Measurements from ENCODE around the gene METTL17. TPM values are rescaled to one million over a fixed set of nuclear protein-coding genes. Genes with fewer than 3 reads are reported as not detected.

Gene METTL17
- total and polyA plus RNA-seq, 9 donors, result 42.5 to 65.1 (median 49.9) TPM

- intact Hi-C loops (cut with DNase I), result loop anchor here (5.0 to 10.0 kb wide), 4 partner anchors 53 to 287 kb away; partner anchors contain the start of genes ANG (in 1 of the 4), NDRG2 (in 1 of the 4) and RNASE4 (in 1 of the 4)
- Histone ChIP-seq H3K27me3 (no peaks in the 10 kb centered on the region), H3K27ac (peak overlapping the region; percentile 74 to 86), H3K4me1 (ENCODE audit: insufficient read depth) (no peaks in the 10 kb centered on the region), H3K36me3 (no peaks in the 10 kb centered on the region), H3K4me3 (peak overlapping the region; percentile 58), H3K9me3 (no peaks in the 10 kb centered on the region)
- no peak for TF ChIP-seq POLR2A (IDR thresholded peaks at IDR 0.05)
- TF ChIP-seq, protein P1, sequence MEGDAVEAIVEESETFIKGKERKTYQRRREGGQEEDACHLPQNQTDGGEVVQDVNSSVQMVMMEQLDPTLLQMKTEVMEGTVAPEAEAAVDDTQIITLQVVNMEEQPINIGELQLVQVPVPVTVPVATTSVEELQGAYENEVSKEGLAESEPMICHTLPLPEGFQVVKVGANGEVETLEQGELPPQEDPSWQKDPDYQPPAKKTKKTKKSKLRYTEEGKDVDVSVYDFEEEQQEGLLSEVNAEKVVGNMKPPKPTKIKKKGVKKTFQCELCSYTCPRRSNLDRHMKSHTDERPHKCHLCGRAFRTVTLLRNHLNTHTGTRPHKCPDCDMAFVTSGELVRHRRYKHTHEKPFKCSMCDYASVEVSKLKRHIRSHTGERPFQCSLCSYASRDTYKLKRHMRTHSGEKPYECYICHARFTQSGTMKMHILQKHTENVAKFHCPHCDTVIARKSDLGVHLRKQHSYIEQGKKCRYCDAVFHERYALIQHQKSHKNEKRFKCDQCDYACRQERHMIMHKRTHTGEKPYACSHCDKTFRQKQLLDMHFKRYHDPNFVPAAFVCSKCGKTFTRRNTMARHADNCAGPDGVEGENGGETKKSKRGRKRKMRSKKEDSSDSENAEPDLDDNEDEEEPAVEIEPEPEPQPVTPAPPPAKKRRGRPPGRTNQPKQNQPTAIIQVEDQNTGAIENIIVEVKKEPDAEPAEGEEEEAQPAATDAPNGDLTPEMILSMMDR (IDR thresholded peaks at IDR 0.05), result no peak
- no peak for TF ChIP-seq EP300 (IDR thresholded peaks at IDR 0.05)
- WGBS, 3 donors, result 9 to 13% (median 10%) methylated on average over 8 of the region's 8 CpGs
- DNase-seq, result no peak
These were observed 18.1 kb upstream of the METTL17 start for GRCh38 chr14:20971705-20972021.

DNA sequence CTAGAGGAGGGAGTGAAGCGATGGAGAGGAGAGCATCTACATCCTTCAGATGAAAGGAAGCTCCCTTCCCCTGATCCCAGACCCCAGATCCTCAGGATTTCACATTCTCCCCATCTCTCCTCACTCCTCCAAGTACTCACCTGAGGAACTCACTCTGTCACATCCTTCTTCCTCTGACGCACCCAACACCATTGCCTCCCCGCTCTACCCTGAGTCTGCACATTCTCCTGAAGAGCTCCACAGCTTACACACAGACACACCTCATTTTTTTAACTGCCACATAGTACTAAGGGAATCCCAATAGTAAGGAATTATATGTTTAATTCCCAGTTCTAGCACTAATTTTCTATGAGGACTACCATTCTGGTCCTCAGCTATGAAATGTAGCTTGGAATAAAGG lies 16.3 kb upstream of the METTL17 start:
- no peaks in the 10 kb centered on the region for H3K9me3 ChIP-seq
- no peak overlapping the region for H3K4me3 ChIP-seq
- H3K27ac ChIP-seq, result no peak overlapping the region
- TF ChIP-seq, protein P1 (IDR thresholded peaks at IDR 0.05), result no peak
- TF ChIP-seq POLR2A (IDR thresholded peaks at IDR 0.05) (no peak), EP300 (IDR thresholded peaks at IDR 0.05) (no peak)
- no peak for DNase-seq
- WGBS, 3 donors, result 96 to 97% (median 96%) methylated on average over 3 of the region's 3 CpGs
- intact Hi-C loops (cut with DNase I), result loop anchor here (5.0 to 10.0 kb wide), 4 partner anchors 51 to 289 kb away; partner anchors contain the start of genes ANG (in 1 of the 4), NDRG2 (in 1 of the 4) and RNASE4 (in 1 of the 4)
- H3K36me3 ChIP-seq, result no peaks in the 10 kb centered on the region
- H3K4me1 ChIP-seq (ENCODE audit: insufficient read depth), result no peaks in the 10 kb centered on the region
- H3K27me3 ChIP-seq, result no peaks in the 10 kb centered on the region

DNA sequence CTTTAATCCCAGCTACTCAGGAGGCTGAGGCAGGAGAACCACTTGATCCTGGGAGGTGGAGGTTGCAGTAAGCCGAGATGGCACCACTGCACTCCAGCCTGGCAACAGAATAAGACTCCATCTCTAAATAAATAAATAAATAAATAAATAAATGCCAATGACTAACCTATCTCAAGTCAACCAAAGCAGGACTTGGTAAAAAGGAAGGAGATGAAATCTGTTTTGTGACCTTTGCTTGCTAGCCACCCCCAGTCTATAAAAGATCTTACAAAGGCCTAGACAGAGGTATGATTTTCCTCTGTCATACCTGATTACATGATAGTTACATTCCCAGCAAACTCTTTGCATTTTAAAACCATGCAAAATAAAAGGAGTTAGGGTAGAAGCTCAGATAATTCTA lies 13.5 kb upstream of the METTL17 start:
- no peaks in the 10 kb centered on the region for H3K4me1 ChIP-seq (ENCODE audit: insufficient read depth)
- no peak overlapping the region for H3K4me3 ChIP-seq
- H3K36me3 ChIP-seq, result no peaks in the 10 kb centered on the region
- no peaks in the 10 kb centered on the region for H3K9me3 ChIP-seq
- H3K27me3 ChIP-seq, result no peaks in the 10 kb centered on the region
- no peak for DNase-seq
- TF ChIP-seq EP300 (IDR thresholded peaks at IDR 0.05), result no peak
- TF ChIP-seq, protein P1 (IDR thresholded peaks at IDR 0.05), result no peak
- no peak for TF ChIP-seq POLR2A (IDR thresholded peaks at IDR 0.05)
- no peak overlapping the region for H3K27ac ChIP-seq
- intact Hi-C loops (cut with DNase I), result loop anchor here (10.0 kb wide), 3 partner anchors 49 to 291 kb away; partner anchors contain the start of genes ANG (in 1 of the 4), NDRG2 (in 1 of the 4) and RNASE4 (in 1 of the 4)
- 94 to 100% (median 98%) methylated on average over 1 of the region's 1 CpG for WGBS, 3 donors

DNA sequence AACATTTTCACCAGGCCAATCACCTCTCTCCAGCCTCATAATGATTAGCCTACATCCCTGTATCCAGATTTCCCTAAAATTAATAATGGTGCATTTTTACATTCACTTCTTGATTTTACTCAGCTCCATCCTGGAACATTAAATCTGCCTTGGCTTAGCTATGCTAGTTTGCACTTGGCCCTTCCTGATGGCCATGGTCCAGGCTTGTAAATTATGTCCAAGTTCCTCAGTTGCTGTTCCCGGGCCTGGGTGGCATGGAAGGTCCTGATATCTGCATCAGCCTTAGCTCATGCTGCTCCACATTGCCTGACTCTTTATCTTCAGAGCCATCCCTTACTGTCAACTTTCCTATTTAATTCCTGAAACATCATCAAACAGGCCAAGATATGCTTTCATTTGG lies 11.1 kb upstream of the METTL17 start:
- H3K27me3 ChIP-seq, result no peaks in the 10 kb centered on the region
- no peak for DNase-seq
- TF ChIP-seq, protein P1 (IDR thresholded peaks at IDR 0.05), result no peak
- TF ChIP-seq EP300 (IDR thresholded peaks at IDR 0.05), result no peak
- no peak for TF ChIP-seq POLR2A (IDR thresholded peaks at IDR 0.05)
- H3K36me3 ChIP-seq, result no peaks in the 10 kb centered on the region
- H3K9me3 ChIP-seq, result no peaks in the 10 kb centered on the region
- intact Hi-C loops (cut with DNase I), result loop anchor here (10.0 kb wide), 3 partner anchors 46 to 294 kb away; partner anchors contain the start of genes ANG (in 1 of the 4), NDRG2 (in 1 of the 4) and RNASE4 (in 1 of the 4)
- WGBS, 3 donors, result 24 to 38% (median 29%) methylated on average over 1 of the region's 1 CpG
- no peak overlapping the region for H3K27ac ChIP-seq
- no peak overlapping the region for H3K4me3 ChIP-seq
- H3K4me1 ChIP-seq (ENCODE audit: insufficient read depth), result no peaks in the 10 kb centered on the region
